COLO668 (cell line): Measurements from ENCODE around the gene PDCD4.
"Not testable (repeated sequence)": the region's sequence is repeated elsewhere in the genome, so short reads cannot be mapped to it uniquely, and the experiment has no call there.

Experiments
- DNase-seq: peaks from one replicate; lab custom pipeline; 2025; ENCODE audit not compliant: unreplicated experiment; lab: John Stamatoyannopoulos, UW

PDCD4 gene

DNA sequence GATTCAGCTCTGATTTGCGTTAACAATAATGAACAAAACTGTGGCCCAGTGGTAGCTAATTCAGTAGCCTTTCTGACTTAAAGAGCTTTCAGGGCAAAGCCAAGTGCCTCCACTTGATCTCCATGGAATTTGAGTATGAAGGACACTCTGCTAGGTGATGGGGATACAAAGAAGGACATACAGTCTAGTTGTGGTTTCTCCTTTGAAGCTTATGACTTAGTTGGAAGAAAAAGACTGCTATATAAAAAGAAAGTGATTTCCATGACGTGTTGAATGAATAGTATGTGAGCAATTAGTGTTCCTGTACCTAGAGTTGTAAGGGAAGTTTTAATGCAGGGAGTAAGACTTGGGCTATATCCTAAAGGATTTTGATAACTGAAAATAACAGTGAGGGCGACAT, 8.3 kb downstream of the PDCD4 start:
- DNase-seq = no peak

GRCh38 chr10:110881247-110881646, 9.5 kb downstream of the PDCD4 start:
- DNase-seq = no peak

GRCh38 chr10:110881905-110882304, 10.2 kb downstream of the PDCD4 start:
- no peak for DNase-seq

DNA sequence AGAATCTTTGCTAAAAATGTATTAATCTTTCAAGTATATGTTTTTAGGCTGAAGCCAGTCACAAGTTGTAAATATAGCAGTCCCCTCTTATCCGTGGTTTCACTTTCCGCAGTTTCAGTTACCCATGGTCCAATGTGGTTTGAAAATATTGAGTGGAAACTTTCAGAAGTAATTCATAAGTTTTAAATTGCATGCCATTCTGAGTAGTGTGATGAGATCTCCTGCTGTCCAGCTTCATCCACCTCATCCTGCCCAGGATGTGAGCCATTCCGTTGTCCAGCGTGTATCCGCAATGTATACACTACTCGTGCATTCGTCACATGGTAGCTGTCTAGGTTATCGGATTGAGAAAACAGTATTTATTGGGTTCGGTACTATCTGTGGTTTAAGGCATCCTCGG, 12.2 kb downstream of the PDCD4 start:
- DNase-seq = no peak

DNA sequence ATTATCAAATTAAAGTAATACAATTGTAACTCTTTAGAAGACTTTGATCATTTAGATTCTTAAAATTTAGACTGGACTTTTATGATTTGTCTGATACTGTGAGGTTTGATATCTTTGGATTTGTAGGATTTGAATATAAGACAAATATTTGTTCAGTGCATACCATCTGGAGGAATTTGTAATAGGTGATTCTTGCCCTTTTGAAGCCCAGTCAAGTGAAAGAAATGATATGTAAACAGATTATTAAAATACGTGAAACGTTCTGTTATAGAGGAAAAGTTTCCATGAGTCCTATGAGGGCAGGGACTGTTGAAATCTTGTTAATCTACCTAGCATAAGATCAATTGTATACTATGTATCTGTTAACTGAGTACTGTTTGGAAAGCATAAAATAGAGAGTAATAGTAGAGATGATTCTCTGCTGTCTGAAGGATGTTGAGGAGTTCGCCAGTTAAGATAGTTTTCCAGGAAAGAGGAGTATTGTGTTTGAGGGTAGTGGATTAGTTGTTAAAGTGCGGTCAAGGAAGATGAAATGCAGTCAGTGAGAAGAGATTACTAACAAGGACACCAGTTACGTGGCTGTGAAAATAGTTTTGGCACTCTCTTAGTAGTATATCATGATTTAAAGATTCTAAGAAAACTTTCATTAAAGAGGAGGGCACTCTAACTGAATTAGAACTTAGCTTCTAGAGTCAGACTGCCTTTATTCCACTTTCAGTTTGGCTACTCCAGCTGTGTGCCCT, 14.4 kb downstream of the PDCD4 start:
- no peak for DNase-seq

- DNase-seq = no peak
These were observed 15.8 kb downstream of the PDCD4 start for GRCh38 chr10:110887560-110887959.

DNA sequence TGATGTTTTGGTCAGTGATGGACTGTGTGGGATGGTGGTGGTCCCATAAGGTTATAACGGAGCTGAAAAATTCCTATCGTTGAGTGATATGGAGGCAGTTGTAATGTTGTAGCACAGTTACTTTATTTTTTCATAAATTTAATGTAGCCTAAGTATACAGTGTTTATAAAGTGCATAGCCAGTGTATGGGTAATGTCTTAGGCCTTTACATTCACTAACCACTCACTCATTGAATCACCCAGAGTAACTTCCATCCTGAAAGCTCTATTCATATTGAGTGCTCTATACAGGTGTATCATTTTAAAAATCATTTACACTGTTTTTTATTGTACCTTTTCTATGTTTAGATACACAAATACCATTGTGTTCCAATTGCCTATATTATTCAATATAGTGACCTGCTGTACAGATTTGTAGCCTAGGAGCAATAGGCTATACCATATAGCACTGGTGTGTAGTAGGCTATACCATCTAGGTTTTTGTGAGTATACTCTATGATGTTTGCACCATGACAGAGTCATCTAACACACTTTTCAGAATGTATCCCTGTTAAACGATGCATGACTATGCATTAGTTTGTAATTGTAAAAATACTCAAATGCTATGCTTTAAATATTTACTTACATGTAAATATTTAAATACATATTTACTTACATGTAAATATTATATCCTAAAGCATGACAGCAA, 21.0 kb downstream of the PDCD4 start:
- no peak for DNase-seq

DNA sequence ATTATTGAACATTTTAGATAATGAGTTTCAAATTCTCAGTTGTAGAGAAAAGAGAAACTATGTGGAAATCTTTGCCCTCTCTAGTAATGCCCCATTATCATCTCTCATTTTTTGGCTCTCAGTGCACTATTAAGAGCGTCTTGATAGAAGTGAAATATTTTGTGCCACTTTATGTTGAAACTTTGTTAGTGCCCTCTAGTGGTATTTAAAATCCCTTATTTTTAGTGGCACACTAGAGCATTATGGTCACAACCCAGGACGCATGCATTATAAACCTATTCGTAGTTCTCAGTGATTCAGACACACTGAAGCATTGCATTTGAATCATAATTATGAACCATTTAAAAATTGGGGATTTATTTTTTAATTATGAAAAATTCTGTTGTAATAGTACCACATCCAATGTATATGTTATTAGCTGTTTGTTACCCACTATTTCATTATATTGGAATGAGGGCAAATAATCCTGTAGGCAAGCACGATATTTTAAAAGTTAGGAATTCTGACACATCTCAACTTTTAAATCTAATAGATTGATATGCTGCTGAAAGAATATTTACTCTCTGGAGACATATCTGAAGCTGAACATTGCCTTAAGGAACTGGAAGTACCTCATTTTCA, 21.9 kb downstream of the PDCD4 start:
- DNase-seq = no peak

GRCh38 chr10:110897184-110897583, 25.5 kb downstream of the PDCD4 start:
- no peak for DNase-seq

- no peak for DNase-seq
These were observed 26.7 kb downstream of the PDCD4 start for GRCh38 chr10:110898391-110898790.

DNA sequence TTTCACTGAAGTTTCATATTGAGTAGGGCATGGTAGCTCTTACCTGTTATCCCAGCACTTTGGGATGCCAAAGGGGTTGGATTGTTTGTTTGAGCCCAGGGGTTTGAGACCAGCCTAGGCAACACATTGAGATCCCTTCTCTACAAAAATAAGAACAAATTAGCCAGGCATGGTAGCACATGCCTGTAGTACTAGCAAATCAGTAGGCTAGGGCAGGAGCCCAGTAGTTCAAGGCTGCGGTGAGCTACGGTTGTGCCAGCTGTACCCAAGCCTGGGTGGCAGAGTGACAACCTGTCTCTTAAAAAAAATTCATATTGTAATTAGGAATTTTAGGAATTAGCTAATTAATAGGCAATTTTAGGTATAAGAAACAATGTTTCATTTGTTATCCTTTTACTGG, 29.3 kb downstream of the PDCD4 start:
- DNase-seq = no peak

GRCh38 chr10:110901954-110902819, 30.5 kb downstream of the PDCD4 start:
- no peak for DNase-seq

DNA sequence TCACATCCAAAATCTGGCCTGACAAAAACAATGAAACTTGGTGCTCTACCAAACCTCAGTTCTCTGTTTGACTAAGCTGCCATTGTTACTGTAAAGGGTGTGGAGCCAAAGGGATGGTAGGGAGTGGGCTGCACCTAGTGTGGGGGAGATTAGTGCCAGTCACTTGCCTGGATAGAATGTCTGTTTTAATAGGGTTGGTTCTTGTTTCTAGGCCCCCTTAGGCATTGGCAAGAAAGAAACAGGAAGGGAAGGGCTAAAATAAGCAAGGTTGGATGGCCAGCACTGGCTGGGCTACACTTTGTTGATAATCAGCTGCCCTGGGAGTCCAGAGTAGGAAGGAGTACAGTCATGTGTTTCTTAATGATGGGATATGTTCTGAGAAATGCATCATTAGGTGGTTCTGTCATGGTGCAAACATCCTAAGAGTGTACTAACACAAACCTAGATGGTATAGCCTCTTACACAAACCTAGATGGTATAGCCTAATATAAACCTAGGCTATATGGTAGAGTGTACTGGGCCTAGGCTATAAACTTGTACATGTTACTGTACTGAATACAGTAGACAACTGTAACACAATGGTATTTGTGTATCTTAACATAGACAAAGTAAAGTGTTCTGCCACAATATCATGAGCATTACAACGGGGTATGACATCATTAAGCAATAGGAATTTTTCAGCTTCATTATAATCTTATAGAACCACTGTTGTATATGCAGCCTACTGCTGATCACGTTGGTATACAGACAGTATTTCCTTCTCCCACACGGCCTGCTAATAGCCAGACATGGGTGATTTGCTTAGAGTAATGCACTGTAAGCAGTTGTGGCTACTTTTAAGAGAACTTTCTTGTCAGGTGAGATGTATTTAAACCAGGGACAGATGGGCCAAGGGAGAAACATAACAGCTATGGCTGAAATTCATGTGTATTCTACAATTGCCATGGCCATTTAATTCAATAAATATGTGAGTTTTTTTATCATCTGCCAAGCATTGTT, 31.9 kb downstream of the PDCD4 start:
- no peak for DNase-seq

GRCh38 chr10:110910138-110910537, 38.4 kb downstream of the PDCD4 start:
- DNase-seq = no peak

- no peak for DNase-seq
These were observed 40.6 kb downstream of the PDCD4 start for GRCh38 chr10:110912374-110912773.

DNA sequence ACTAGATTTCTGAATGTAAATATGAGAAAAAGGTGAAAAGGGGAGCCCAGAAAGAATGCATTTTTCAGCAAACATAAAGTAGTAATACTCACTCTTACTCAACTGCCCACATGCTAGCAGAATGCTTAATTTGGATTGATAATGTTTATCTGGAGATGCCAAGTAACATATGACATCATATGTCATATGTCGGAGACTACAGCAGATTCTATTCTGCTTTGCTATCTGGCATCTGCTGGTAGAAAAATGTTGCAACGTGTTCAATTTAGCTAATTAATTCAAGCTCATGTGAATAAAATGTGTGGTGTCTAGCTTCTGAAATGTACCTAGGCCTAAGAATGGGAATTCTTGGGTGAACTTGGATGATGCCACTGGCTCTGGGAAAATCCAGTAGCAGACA, 42.7 kb downstream of the PDCD4 start:
- no peak for DNase-seq

- DNase-seq = no peak
These were observed 43.3 kb downstream of the PDCD4 start for GRCh38 chr10:110915035-110915434.

DNA sequence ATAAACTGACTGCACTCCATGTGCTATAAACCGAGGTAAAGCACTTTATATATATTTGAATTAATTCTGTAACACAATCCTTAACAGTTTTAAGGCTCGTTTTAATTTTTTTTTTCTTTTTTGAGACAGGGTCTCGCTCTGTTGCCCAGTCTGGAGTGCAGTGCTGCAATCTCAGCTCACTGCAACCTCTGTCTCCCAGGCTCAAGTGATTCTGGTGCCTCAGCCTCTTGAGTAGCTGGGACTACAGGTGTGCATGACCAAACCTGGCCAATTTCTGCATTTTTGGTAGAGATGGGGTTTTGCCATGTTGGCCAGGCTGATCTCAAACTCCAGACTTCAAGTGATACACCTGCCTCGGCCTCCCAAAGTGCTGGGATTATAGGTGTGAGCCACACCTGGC, 43.9 kb downstream of the PDCD4 start:
- DNase-seq = not testable (repeated sequence)

DNA sequence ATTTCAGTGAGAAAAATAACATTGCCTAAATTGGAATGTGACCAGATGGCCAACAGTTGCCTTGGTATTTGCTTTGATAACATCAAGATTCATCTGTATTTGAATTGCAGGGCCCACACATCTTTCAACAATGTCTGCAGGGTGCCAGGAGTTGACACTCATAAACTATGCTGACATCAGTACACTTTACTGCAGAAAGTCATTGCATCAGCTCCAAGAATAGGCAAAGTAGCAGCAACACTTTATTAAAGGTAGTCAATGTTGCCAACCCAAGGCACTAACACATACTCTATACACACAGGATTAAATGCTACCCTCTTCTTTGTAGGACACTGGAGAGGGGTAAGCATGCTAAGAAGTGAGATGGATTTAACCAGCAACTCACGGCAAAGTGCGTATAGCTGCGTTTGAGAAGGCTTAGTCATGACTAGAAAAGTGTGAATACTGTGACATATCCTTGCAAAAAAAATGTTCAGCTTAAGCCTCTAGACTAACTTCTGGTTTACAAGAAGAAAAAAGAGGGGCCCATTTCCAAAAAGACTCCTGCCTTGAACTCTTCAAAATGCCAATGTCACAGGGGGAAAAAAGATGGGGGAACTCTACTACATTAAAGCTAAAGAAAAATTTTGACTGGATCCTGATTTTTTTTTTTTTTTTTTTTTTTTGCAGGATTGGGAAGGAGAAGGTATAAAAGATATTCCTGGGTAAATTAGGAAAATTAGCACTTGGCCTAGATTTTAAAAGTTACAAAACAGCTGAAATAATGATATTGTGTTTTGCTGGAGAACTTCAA, 45.0 kb downstream of the PDCD4 start:
- DNase-seq = no peak
